ENCODE measurements around the gene MRGPRE.

The MRGPRE gene

GRCh38 chr11:3207526-3208189 lies 24.6 kb downstream of the MRGPRE start:
- DNase-seq = no peak

GRCh38 chr11:3206922-3207204 lies 25.4 kb downstream of the MRGPRE start:
- no peak for DNase-seq

- no peak for DNase-seq
These were observed 25.9 kb downstream of the MRGPRE start for GRCh38 chr11:3206156-3206921.

GRCh38 chr11:3205261-3206155 lies 26.7 kb downstream of the MRGPRE start:
- no peak for DNase-seq

GRCh38 chr11:3204141-3205015 lies 27.8 kb downstream of the MRGPRE start:
- DNase-seq = no peak

GRCh38 chr11:3203221-3204043 lies 28.8 kb downstream of the MRGPRE start:
- DNase-seq = no peak

- DNase-seq = no peak
These were observed 29.5 kb downstream of the MRGPRE start for GRCh38 chr11:3202759-3203158.

- DNase-seq = no peak
These were observed 29.9 kb downstream of the MRGPRE start for GRCh38 chr11:3202305-3202704.

- no peak for DNase-seq
These were observed 30.5 kb downstream of the MRGPRE start for GRCh38 chr11:3201677-3202181.

- DNase-seq = no peak
These were observed 31.1 kb downstream of the MRGPRE start for GRCh38 chr11:3201112-3201581.

GRCh38 chr11:3200388-3201111 lies 31.7 kb downstream of the MRGPRE start:
- DNase-seq = no peak

- DNase-seq = no peak
These were observed 32.5 kb downstream of the MRGPRE start for GRCh38 chr11:3199537-3200295.

GRCh38 chr11:3198815-3199214 lies 33.4 kb downstream of the MRGPRE start:
- no peak for DNase-seq

GRCh38 chr11:3197878-3198528 lies 34.2 kb downstream of the MRGPRE start:
- no peak for DNase-seq

- no peak for DNase-seq
These were observed 35.0 kb downstream of the MRGPRE start for GRCh38 chr11:3197044-3197695.

- no peak for DNase-seq
These were observed 35.8 kb downstream of the MRGPRE start for GRCh38 chr11:3196161-3197043.

- DNase-seq = no peak
These were observed 36.7 kb downstream of the MRGPRE start for GRCh38 chr11:3195251-3196160.
